GM21447 (cell line): ENCODE results near the gene SLC25A18.

Source experiments
- ATAC-seq: cut with Tn5 transposase; IDR thresholded peaks from one replicate; pipeline ENCODE4 v1.9.1; 2021; ENCODE audit not compliant: unreplicated experiment

The SLC25A18 gene

DNA sequence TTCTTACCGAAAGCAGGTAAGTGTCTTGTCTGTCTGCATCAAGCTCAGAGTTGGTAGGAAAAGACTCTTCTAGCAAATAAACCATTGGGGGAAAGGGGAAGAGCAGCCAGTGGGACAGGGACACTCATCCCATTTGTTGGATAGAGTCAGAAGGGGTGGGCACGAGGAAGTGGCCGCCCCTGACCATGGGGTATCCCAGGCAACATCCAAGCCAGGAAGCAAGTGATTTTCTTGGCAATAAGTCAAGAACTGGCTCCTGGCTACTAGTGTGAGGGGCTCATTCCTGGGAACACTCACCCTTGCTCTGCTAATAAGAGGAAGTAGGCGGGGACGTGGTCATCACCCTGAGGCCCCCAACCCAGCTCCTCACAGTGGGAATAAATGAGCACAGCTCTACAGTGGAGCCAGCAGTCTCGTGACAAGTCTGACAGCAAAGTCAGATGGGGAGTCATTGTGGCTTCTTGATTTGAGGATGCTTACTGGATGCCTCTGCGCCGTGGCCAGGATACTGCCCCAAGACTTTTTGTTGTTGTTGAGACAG, 6.7 kb downstream of the SLC25A18 start:
- no peak for ATAC-seq

DNA sequence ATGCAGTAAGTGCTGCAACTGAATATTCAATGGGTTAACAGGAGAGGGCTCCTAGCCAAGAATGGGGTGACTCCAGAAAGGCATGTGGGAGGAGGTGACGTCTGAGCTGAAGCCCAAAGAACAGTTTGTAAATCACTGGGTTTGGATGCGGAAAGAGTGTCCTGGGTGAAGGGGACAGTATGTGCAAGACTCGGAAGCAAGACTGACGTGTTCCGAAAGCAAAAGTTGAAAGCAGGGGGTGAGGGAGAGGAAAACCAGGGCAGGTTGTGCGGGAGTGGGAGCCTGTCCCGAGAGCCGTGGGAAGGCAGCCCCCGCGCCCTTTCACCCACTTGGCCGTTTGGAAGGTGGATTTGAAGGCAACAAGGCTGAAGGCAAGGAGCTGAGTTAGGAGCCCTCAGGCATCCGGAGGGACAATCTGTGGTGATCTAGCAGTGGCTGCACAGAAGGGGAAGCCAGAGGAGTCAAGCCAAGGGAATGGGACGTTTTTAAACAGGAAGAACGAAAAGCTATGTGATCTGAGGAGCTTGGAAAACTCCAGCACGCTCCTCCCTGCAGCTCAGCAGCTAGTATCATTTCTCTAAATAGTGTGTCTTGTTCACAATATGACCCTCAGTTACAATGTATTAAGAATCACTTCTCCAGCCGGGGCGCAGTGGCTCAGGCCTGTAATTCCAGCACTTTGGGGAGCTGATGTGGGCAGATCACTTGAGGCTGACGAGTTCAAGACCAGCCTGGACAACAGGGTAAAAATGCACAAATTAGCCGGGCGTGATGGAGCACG, 7.7 kb downstream of the SLC25A18 start:
- no peak for ATAC-seq

DNA sequence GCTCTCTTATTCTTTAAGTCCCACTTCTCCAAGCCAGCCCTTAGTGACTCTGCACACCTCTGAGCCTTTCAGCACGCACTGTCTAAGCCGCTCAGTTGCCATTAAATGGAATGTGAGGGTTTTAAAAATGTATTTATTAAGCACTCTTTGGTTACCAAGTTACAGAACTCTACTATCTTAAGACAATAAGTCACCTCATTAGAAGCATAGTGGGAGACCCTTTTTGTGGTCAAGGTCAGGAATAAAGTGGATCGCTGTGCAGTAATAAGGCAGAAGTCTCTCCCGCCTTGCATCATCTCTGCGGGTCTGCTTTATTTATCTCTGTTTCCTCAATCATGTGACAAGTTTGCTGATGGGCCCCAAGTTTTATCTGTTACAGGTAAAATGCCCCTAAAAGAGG, 11.9 kb downstream of the SLC25A18 start:
- ATAC-seq, result no peak

DNA sequence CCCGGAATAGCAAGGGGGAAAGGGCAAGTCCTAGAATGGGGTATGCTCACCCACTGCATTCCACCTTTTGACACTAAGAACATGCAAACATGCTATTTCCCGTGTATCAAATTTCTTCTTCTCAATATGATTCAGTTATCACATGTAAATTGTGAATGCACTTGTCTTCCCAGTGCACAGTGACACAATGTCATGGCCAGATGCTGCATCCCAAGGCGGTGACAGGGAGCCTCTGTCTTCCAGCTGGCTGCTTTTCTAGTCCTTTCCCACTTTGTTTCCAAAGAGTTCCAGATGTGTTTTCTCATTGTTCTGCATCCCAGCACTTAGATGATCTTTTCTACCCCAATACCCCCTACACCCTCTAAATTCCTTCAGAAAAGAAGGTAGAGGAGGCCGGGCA, 12.4 kb downstream of the SLC25A18 start:
- ATAC-seq, result no peak

DNA sequence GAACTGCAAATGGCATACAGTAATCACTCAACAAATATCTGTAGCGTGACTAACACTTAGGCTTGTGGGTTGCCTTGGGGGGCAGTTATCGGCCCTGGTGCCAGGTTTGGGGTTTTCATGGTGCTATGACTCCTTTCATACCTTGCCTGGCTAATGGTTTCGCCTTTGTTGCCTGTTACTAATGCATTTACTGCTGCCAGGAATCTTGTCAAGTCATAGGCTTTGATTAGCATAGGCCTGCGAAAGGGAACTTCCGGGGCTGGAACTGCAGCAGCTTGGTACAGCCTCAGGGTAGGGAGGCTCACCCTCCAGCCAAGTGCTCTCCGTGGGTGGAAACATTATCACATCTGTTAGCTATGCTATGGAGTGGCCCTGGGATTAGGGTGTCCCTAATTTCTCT, 13.2 kb downstream of the SLC25A18 start:
- no peak for ATAC-seq

DNA sequence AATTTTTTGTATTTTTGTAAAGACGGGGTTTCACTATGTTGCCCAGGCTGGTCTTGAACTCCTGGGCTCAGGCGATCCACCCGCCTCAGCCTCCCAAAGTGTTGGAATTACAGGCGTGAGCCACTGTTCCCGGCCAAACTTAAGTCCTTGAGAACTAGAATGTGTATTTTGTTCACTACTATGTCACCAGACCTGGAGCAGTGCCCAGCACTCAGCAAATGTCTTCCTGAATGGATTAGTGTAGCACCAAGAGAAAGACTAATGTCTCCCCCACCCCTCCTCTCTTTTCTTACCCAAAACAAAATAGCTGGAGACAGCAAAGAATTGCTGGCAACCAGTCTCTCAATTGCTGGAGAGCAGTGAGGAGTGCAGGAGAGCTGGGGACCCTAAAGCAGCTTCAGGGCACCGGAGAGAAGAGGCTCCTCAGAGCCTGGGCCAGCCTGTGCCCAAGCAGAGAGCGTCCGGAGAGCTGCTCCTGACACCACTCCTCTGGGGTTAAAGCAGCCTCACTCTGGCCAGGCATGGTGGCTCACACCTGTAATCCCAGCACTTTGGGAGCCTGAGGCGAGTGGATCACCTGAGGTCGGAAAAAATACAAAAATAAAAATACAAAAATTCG, 14.9 kb downstream of the SLC25A18 start:
- no peak for ATAC-seq

DNA sequence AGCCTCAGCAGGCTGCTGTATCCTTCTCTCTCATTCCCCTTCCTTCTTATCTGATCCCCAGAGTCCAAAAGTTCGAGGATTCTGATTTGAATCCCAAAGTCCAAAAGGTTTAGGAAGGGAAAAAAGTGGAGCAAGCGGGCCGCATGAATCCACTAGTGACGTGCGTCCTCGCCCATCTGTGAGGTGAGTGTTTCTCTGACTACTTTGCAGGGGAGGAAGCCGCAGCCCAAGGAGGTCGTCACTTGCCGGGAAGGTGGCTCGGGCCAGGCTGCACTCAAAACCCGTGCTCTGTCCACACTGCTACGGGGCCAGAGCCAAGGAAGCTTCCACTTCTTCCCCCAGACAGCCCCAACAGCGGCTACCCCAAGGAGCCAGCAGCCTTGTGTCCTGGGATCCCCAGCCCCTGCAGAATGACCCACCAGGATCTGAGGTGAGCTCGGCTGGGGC, 16.3 kb downstream of the SLC25A18 start:
- ATAC-seq, result no peak

DNA sequence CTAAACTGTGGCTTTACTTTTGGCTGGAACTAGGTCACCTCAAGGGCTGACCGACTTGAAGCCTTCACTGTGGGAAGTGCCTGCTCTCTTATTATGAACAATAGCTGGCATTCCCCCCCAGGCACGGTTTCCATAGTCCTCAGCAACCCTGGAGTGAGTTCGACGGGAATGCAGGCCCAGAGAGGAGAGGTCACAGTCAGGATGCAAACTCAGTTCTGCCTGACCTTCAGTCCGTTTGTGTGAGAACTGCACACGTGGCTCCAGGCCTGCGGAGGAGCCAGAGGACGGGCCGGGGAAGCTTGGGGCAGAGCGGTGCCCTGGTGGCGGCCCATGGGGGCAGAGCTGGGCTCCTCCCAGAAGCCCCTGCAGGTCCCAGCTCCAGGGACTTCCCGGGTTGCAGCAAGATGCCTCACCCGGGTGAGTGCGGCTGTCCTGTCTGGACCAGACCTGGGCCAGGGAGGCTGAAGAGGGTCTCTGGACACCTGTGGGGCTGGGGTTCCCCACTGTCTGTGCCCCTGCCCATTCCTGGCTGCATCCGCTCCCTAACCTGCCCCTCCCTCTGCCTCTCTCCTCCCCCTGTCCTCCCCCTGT, 17.2 kb downstream of the SLC25A18 start:
- ATAC-seq, result no peak

DNA sequence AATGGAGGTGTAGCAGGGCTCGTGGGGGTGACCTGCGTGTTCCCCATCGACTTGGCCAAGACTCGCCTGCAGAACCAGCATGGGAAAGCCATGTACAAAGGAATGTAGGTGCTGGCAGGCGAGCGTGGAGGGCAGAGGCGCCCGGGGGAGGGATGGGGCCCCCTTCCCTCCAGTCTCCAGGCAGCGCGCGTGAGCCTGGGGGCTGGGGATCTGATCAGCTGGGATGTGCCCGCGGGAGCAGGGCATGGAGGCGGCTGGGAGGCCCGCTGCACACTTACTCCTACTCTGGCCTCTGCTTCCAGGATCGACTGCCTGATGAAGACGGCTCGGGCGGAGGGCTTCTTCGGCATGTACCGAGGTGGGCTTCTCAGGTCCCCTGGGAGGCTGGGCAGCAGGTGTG, 17.8 kb downstream of the SLC25A18 start:
- no peak for ATAC-seq

DNA sequence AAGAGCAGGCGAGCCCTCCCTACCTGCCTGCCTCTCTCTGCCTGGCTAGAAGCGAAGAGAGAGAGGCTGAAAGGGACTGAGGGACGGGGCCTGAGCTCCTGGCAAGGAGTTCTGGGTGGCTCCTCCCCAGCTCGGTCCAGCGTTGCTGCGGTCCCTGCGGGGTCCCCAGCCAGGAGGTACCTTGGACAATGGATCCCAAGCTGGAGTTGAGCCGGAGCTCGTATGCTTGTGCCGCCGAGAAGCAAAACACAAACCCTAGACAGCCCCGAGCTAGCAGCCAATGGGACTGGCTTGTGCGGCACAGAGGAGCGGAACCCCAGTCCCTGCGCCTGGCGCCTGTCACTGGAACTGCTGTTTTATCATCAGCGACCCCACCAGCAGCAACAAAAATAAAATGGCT, 18.3 kb downstream of the SLC25A18 start:
- ATAC-seq, result no peak

DNA sequence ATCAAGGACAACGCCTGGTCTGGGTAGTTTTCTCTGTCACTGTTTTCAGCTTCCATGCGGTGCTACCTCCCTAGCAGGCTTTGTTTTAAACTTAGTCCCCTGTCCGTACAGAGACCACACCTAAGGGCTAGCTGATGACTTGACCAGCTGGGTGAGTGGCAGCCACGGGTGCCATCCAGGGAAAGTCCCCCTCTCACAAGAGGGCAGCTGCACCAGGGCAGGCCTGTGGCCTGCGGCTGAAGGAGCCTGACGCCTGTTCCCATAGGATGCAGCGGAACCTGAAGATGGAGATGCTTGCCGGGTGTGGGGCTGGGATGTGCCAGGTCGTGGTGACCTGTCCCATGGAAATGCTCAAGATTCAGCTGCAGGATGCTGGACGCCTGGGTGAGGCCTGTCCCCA, 19.9 kb downstream of the SLC25A18 start:
- no peak for ATAC-seq

DNA sequence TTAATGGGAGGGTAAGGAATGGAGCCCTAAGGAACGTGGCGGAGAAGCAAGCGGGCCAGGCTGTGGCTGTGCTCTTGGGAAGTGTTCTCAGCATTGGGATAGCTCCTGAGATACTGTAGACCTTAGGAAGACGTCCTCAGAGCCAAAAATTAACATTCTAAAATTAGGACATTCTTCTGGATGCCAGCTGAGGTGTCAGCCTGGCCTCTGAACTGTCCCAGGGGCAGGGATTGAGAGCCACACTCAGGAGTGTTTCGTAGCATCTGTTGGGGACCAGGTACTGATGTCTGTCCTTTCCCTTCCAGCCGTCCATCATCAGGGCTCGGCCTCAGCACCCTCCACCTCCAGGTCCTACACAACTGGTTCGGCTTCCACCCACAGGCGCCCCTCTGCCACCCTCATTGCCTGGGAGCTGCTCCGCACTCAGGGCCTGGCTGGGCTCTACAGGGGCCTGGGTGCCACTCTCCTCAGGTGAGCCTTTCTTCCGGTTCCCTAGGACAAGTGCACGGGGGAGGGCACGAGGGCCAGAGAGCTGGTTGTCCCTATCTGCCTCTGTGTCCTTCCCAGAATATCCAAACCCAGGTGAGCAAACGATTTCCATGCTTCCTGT, 23.6 kb downstream of the SLC25A18 start:
- ATAC-seq, result no peak

DNA sequence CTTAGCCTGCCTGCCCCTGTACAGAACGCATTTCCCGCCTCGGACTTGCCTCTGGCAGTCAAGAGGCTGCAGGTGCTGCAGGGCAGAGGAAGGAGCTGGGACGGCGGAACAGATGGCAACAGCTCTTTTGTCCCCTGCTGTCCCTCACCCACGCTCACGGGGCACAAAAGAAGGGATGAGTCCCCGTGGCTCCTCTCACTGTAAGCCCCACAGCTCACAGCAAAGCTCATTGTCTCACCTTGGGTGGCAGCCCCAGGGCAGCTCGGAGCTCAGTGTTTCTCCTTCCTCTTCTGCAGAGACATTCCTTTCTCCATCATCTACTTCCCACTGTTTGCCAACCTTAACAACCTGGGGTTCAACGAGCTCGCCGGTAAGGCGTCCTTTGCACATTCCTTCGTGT, 24.3 kb downstream of the SLC25A18 start:
- ATAC-seq, result no peak

DNA sequence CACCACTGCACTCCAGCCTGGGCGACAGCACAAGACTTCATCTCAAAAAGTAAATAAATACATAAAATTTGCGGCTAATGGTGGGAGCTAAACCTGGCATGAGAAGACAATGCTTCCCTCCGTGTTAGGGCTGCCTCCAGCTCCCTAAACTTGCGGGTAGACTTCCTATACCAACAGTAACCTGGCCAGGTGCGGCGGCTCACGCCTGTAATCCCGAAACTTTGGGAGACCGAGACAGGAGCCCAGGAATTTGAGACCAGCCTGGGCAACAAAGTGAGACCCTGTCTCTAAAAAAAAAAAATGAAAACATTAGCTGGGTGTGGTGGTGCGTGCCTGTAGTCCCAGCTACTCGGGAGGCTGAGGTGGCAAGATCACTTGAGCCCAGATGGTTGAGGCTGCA, 25.3 kb downstream of the SLC25A18 start:
- no peak for ATAC-seq

DNA sequence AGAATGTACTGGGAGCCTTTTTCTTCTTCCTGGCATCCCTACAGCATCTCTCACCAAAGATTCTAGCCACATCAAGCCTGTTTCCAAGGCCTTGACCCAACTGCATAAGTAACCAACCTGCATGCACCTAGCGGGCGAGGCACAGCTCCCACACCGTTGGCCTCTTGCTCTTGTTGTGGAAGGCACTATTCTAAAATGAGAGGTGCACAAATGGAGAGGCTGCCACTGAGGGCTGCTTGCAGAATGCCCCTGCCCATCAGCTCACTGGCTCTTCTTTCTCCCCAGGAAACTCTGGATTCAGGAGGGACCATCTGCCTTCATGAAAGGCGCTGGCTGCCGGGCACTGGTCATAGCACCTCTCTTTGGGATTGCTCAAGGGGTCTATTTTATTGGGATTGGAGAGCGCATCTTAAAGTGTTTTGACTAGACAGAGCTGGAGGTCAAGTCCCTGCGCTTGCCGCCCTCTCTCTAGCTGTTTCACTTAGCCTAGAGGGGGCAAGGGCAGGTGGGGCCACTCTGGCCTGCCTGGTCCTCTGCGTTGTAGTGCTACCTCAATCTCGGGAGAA, 26.6 kb downstream of the SLC25A18 start:
- ATAC-seq, result no peak

DNA sequence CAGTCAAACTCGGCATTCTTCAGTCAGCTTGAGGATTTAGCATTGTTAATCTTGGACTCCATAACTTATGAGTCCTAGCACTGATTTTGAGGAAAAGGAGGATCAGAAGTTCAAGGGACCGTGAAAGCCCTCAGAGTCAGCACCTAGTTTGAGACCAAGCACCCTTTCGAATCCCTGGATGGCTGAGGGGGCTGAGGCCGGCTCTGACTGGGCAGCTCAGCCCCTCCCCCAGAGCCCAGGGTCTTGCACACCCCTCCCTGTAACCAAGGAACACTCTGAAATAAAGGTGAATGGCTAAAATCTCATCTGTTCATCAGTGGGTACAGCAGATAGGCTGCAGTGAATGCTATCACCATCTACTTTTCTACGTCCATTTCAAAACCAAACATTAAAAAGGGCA, 27.3 kb downstream of the SLC25A18 start:
- no peak for ATAC-seq

DNA sequence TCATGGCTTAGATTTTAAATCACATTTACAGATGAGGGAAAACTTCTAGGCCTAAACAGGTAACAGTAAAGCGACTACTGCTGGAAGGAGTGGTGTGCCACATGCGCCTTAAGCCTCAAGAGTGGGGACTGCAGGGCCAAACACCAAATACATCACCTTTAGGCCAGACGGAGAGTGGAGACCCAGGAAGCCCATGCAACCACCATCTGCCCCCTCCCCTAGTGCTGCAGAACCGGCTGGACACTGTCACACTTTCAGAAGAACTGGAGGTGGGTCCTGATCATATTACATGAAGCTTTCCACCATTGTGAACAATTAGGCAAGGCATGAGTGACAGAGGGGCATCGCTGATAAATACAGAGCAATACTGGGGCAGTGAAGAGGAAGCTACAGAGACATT, 28.9 kb downstream of the SLC25A18 start:
- no peak for ATAC-seq

DNA sequence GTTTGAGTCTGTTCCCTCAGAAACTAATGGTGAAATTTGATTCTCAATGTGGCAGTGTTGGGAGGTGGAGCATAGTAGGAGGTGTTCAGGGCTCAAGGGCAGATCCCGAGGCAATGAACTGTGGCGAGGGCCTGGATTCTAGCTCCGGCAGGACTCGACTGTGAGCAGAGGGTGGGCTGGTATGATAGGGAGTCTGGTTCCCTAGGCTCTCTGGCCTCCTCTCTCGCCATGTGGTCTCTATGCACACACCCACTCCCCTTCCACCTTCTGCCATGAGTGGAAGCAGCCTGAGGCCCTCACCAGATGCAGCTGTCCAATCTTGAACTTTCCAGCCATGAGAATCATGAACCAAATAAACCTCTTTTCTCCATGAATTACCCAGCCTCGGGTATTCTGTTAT, 32.9 kb downstream of the SLC25A18 start:
- ATAC-seq, result no peak

DNA sequence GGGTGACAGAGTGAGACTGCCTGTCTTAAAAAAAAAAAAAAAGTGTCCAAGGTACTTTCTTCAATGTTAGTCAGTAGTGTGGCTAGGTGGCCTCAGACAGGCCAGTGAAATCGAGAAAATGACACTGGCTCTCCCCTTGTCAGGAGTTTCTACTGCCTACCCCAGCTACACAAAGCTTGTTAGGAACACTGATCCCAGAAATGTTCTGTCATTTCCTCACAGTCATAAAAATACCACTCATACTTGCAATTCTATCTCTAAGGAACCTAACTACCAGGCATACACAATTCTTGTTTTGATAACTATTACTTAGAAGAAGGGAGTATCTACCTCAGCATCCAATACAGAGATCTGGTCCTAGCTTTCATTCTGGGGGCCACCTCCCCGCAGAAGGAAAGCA, 33.9 kb downstream of the SLC25A18 start:
- ATAC-seq, result no peak

DNA sequence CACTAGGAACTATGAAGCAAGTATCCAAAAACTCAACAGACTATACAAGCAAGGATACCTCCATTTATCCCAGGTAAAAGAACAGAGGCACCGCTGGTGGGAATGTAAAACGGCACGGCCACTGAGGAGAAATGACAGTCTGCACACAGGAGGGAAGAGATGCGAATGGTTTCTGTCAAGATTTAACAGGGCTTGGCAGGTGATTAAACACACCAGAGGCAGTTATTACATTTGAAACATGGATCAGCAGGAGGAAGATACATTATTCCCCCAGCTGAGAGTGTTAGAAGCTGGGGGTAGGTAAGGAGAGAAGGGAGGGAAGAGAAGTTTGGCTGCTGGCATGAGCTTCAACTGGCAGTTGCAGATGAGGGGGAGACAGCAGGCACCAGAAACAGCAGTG, 35.0 kb downstream of the SLC25A18 start:
- ATAC-seq, result no peak

DNA sequence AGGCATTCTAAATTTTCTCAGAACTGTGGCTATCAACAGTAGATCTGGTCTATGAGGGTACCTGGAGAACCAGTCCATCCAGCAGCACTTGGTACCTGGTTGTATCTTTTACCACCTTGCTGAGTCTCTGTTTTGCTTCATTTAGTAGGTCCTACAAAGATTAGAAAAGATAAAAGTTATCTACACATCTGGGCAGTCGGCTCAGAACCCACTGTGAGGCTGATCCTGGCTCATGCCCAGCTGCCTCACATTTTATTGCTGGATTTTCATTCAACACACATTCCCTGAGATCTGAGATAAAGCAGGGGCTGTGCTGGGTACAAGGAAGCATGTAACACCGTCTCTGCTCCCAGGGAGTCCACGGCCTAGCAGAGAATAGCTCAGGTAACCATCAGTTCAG, 37.7 kb downstream of the SLC25A18 start:
- ATAC-seq, result no peak
